Mucosa of rectum (tissue), 2 donors: ENCODE results near the gene PDE4D.

Experiments used
- H3K27ac ChIP-seq, 2 donors: one replicate each; pipeline ENCODE4 v1.7.0; 2013; ENCODE audit warnings: inconsistent platforms in 2 of 2, low read depth in 2 of 2, low read length in 2 of 2
- H3K27me3 ChIP-seq, 2 donors: one replicate each; pipeline ENCODE4 v1.7.0; 2013; ENCODE audit warnings: low read length in 2 of 2; ENCODE audit not compliant: control insufficient read depth in 2 of 2, insufficient read depth in 2 of 2
- H3K36me3 ChIP-seq, 2 donors: one replicate each; pipeline ENCODE4 v1.7.0; 2013; ENCODE audit warnings: low read length in 2 of 2; ENCODE audit not compliant: control insufficient read depth in 2 of 2, insufficient read depth in 2 of 2
- H3K4me1 ChIP-seq, 2 donors: one replicate each; pipeline ENCODE4 v1.7.0; 2013; ENCODE audit warnings: low read length in 2 of 2, mild to moderate bottlenecking in 1 of 2; ENCODE audit not compliant: control insufficient read depth in 2 of 2, insufficient read depth in 2 of 2
- H3K4me3 ChIP-seq, 2 donors: one replicate each; pipeline ENCODE4 v1.7.0; 2013; ENCODE audit warnings: low read length in 2 of 2
- H3K9ac ChIP-seq, 2 donors: one replicate each; pipeline ENCODE4 v1.7.0; 2013; ENCODE audit warnings: low read length in 2 of 2, low read depth in 1 of 2, mild to moderate bottlenecking in 1 of 2
- H3K9me3 ChIP-seq, 2 donors: one replicate each; pipeline ENCODE4 v1.7.0; 2013; ENCODE audit warnings: low read length in 2 of 2; ENCODE audit not compliant: control insufficient read depth in 2 of 2
- donor health status: healthy.
- donor health status: Normal muscosa, but diverticular disease.

The PDE4D gene

GRCh38 chr5:59462956-59463355 is 430.6 kb downstream of the PDE4D start:
- Histone ChIP-seq H3K36me3 (no peaks in the 10 kb centered on the region), H3K27me3 (no peaks in the 10 kb centered on the region), H3K27ac (no peak overlapping the region), H3K9me3 (no peaks in the 10 kb centered on the region), H3K4me1 (no peaks in the 10 kb centered on the region), H3K9ac (no peak overlapping the region), H3K4me3 (no peak overlapping the region)

- Histone ChIP-seq H3K4me1 (no peaks in the 10 kb centered on the region), H3K36me3 (no peaks in the 10 kb centered on the region), H3K9ac (no peak overlapping the region), H3K27me3 (no peaks in the 10 kb centered on the region), H3K9me3 (no peaks in the 10 kb centered on the region), H3K27ac (no peak overlapping the region), H3K4me3 (no peak overlapping the region)
Measured at GRCh38 chr5:59460368-59461153, 433.0 kb downstream of the PDE4D start.

GRCh38 chr5:59458966-59459729 is 434.4 kb downstream of the PDE4D start:
- H3K27me3 ChIP-seq, result no peaks in the 10 kb centered on the region
- H3K9ac ChIP-seq, result no peak overlapping the region
- no peak overlapping the region for H3K4me3 ChIP-seq
- no peaks in the 10 kb centered on the region for H3K4me1 ChIP-seq
- no peaks in the 10 kb centered on the region for H3K9me3 ChIP-seq
- no peak overlapping the region for H3K27ac ChIP-seq
- no peaks in the 10 kb centered on the region for H3K36me3 ChIP-seq

- Histone ChIP-seq H3K4me3 (no peak overlapping the region), H3K9ac (no peak overlapping the region), H3K36me3 (no peaks in the 10 kb centered on the region), H3K27me3 (no peaks in the 10 kb centered on the region), H3K9me3 (no peaks in the 10 kb centered on the region), H3K27ac (no peak overlapping the region), H3K4me1 (no peaks in the 10 kb centered on the region)
Measured at GRCh38 chr5:59458321-59458720, 435.2 kb downstream of the PDE4D start.

- H3K27me3 ChIP-seq, result no peaks in the 10 kb centered on the region
- no peak overlapping the region for H3K9ac ChIP-seq
- no peak overlapping the region for H3K27ac ChIP-seq
Measured at GRCh38 chr5:59449905-59450644, 443.5 kb downstream of the PDE4D start.

GRCh38 chr5:59446356-59446755 is 447.2 kb downstream of the PDE4D start:
- no peaks in the 10 kb centered on the region for H3K9me3 ChIP-seq
- H3K36me3 ChIP-seq, result no peaks in the 10 kb centered on the region
- no peak overlapping the region for H3K27ac ChIP-seq
- H3K4me3 ChIP-seq, result no peak overlapping the region
- H3K4me1 ChIP-seq, result no peaks in the 10 kb centered on the region
- H3K27me3 ChIP-seq, result no peaks in the 10 kb centered on the region
- no peak overlapping the region for H3K9ac ChIP-seq

More at GRCh38 chr5:59449905-59450644, 443.5 kb downstream of the PDE4D start:
- H3K36me3 ChIP-seq, result no peaks in the 10 kb centered on the region
- no peaks in the 10 kb centered on the region for H3K4me1 ChIP-seq
- no peak overlapping the region for H3K4me3 ChIP-seq
- no peaks in the 10 kb centered on the region for H3K9me3 ChIP-seq

- no peaks in the 10 kb centered on the region for H3K4me1 ChIP-seq
- no peaks in the 10 kb centered on the region for H3K36me3 ChIP-seq
- no peak overlapping the region for H3K27ac ChIP-seq
- H3K9ac ChIP-seq, result no peak overlapping the region
- H3K27me3 ChIP-seq, result no peaks in the 10 kb centered on the region
- no peak overlapping the region for H3K4me3 ChIP-seq
- H3K9me3 ChIP-seq, result no peaks in the 10 kb centered on the region
Measured at GRCh38 chr5:59445741-59446140, 447.8 kb downstream of the PDE4D start.

GRCh38 chr5:59439303-59439702 is 454.2 kb downstream of the PDE4D start:
- no peaks in the 10 kb centered on the region for H3K4me1 ChIP-seq
- H3K27ac ChIP-seq, result no peak overlapping the region
- no peak overlapping the region for H3K4me3 ChIP-seq
- no peaks in the 10 kb centered on the region for H3K9me3 ChIP-seq
- H3K27me3 ChIP-seq, result no peaks in the 10 kb centered on the region
- no peaks in the 10 kb centered on the region for H3K36me3 ChIP-seq
- no peak overlapping the region for H3K9ac ChIP-seq

- Histone ChIP-seq H3K4me3 (no peak overlapping the region), H3K9me3 (no peaks in the 10 kb centered on the region), H3K9ac (no peak overlapping the region), H3K27ac (no peak overlapping the region), H3K4me1 (no peaks in the 10 kb centered on the region), H3K27me3 (no peaks in the 10 kb centered on the region), H3K36me3 (no peaks in the 10 kb centered on the region)
Measured at GRCh38 chr5:59437176-59437575, 456.4 kb downstream of the PDE4D start.
